PC-9 (cell line): ENCODE measurements around the gene ZDHHC19. TPM values are rescaled to one million over a fixed set of nuclear protein-coding genes. Genes with fewer than 3 reads are reported as not detected.
"Not testable (repeated sequence)": the region's sequence is repeated elsewhere in the genome, so short reads cannot be mapped to it uniquely, and the experiment has no call there.

Source experiments
- BruUV-seq: library from RNA; stranded (reverse); fragments of 400-500 nt; replicated peaks from 2 replicates; lab custom pipeline; 2021; lab: Mats Ljungman, UMichigan
- CTCF ChIA-PET: fragments of 300-600 bp; sonication (Branson Sonifier 250); formaldehyde crosslinking; loops from one replicate; lab custom pipeline; 2022; ENCODE audit warnings: antibody characterized with exemption; lab: Charles Lee
- POLR2A ChIA-PET: fragments of 300-600 bp; sonication (Branson Sonifier 250); formaldehyde crosslinking; loops from one replicate; lab custom pipeline; 2022; ENCODE audit warnings: antibody characterized with exemption; ENCODE audit not compliant: unreplicated experiment; lab: Charles Lee
- DNase-seq, 2 experiments: peaks; one replicate each; pipeline versions ENCODE4 v3.0.0 to v3.0.0-alpha.2; 2015 to 2022; ENCODE audit warnings: mixed read lengths in 1 of 2
- H2AFZ ChIP-seq: fragments of 200-600 bp; sonication (generic); 2 replicates; pipeline ENCODE4 v1.8.1; 2017; ENCODE audit warnings: antibody characterized with exemption
- H3F3A ChIP-seq: fragments of 200-600 bp; sonication (generic); 2 replicates; pipeline ENCODE4 v1.8.1; 2017; ENCODE audit warnings: antibody characterized with exemption, mild to moderate bottlenecking, low read depth; ENCODE audit not compliant: insufficient read depth
- H3K27ac ChIP-seq: fragments of 200-600 bp; sonication (generic); 2 replicates; pipeline ENCODE4 v1.6.1; 2016; ENCODE audit warnings: mixed run types
- H3K27me3 ChIP-seq: fragments of 200-600 bp; sonication (generic); 2 replicates; pipeline ENCODE4 v1.6.1; 2016; ENCODE audit warnings: low read depth, mixed run types; ENCODE audit not compliant: insufficient read depth
- H3K36me3 ChIP-seq: fragments of 200-600 bp; sonication (generic); 2 replicates; pipeline ENCODE4 v1.6.1; 2016; ENCODE audit warnings: low read depth, mixed run types
- H3K4me1 ChIP-seq: fragments of 200-600 bp; sonication (generic); replicated peaks from 2 replicates; pipeline ENCODE4 v1.6.1; 2016; ENCODE audit warnings: mixed run types; ENCODE audit not compliant: insufficient read depth
- H3K4me2 ChIP-seq: fragments of 200-600 bp; sonication (generic); 2 replicates; pipeline ENCODE4 v1.6.1; 2017; ENCODE audit warnings: mixed run types
- H3K4me3 ChIP-seq: fragments of 200-600 bp; sonication (generic); 2 replicates; pipeline ENCODE4 v1.6.1; 2016; ENCODE audit warnings: mixed run types
- H3K79me2 ChIP-seq: fragments of 200-600 bp; sonication (generic); 2 replicates; pipeline ENCODE4 v1.6.1; 2017; ENCODE audit warnings: low read depth, mixed run types
- H3K9me2 ChIP-seq: fragments of 200-600 bp; sonication (generic); 2 replicates; pipeline ENCODE4 v1.8.1; 2017; ENCODE audit warnings: mild to moderate bottlenecking; ENCODE audit not compliant: insufficient read depth
- H3K9me3 ChIP-seq: fragments of 200-600 bp; sonication (generic); 2 replicates; pipeline ENCODE4 v1.8.1; 2016; ENCODE audit warnings: low read depth; ENCODE audit not compliant: insufficient read depth
- H4K20me1 ChIP-seq: fragments of 200-600 bp; sonication (generic); 2 replicates; pipeline ENCODE4 v1.8.1; 2017; ENCODE audit not compliant: insufficient read depth
- EZH2 ChIP-seq: fragments of 200-600 bp; sonication (generic); IDR thresholded peaks from 2 replicates; pipeline ENCODE4 v1.8.0; 2017; ENCODE audit warnings: antibody characterized with exemption, low read depth
- intact Hi-C: fragments of 100-400 bp; cut with micrococcal nuclease; formaldehyde crosslinking; loops from one replicate; pipeline ENCODE4 v1.10.0; 2022; ENCODE audit not compliant: unreplicated experiment
- total RNA-seq: library from RNA; stranded (reverse); gene quantifications from 2 replicates; pipeline ENCODE4 v1.2.3, GENCODE V29; 2021
- TF ChIP-seq, protein P1 (sequence below): fragments of 200-600 bp; sonication (generic); conservative IDR thresholded peaks from 2 replicates; pipeline ENCODE4 v1.6.1; 2017; ENCODE audit warnings: mixed run types, antibody characterized with exemption, mild to moderate bottlenecking, moderate library complexity

The ZDHHC19 gene
- total RNA-seq, 1 experiment from 2014 or later = not detected

DNA sequence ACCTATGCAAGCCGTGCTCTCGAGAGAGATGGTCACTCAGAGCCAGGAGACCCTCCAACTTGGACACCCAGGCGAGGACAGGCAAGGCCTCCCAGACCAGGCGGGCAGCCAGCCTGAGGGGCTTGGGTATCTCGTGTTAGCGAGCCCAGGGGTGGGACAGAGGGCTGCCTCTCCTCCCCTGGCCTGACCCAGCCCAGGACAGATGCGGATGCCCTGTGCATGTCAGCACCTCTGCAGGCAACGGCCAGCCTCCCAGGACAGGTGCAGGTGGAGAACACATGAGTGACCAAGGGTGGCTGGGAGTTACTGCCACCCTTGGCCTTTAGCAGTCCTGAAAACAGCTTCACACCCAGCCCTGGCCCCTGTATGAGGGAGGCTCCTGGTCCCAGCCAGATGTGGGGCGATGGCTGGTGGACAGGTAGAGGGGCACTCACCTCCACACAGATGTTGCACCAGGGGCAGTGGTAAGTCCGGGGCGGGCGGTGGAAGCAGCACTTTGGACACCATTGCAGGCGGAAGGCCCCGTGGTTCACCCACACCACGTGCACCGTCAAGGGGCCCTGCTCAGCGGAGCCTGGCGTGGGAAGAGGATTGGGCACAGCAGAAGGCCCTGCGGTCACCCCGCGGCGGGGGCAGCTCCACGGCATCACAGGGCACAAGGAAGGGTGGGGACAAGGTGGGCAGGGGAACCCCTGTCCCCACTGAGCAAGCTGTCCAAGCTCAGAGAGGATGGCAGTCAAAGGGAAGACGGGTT, 2.1 kb downstream of the ZDHHC19 start:
- no peak overlapping the region for H3K4me2 ChIP-seq
- ChIA-PET CTCF (no interaction called here), POLR2A (no interaction called here)
- no peak for TF ChIP-seq EZH2
- TF ChIP-seq, protein P1, sequence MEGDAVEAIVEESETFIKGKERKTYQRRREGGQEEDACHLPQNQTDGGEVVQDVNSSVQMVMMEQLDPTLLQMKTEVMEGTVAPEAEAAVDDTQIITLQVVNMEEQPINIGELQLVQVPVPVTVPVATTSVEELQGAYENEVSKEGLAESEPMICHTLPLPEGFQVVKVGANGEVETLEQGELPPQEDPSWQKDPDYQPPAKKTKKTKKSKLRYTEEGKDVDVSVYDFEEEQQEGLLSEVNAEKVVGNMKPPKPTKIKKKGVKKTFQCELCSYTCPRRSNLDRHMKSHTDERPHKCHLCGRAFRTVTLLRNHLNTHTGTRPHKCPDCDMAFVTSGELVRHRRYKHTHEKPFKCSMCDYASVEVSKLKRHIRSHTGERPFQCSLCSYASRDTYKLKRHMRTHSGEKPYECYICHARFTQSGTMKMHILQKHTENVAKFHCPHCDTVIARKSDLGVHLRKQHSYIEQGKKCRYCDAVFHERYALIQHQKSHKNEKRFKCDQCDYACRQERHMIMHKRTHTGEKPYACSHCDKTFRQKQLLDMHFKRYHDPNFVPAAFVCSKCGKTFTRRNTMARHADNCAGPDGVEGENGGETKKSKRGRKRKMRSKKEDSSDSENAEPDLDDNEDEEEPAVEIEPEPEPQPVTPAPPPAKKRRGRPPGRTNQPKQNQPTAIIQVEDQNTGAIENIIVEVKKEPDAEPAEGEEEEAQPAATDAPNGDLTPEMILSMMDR = no peak
- no peaks in the 10 kb centered on the region for H3K79me2 ChIP-seq
- no peak overlapping the region for H3K27ac ChIP-seq
- no peak overlapping the region for H3K4me3 ChIP-seq
- DNase-seq = no peak
- no peaks in the 10 kb centered on the region for H4K20me1 ChIP-seq
- intact Hi-C loops = no loop called here
- H3K9me3 ChIP-seq = no peaks in the 10 kb centered on the region
- no peak overlapping the region for H2AFZ ChIP-seq
- H3K9me2 ChIP-seq = no peaks in the 10 kb centered on the region
- H3F3A ChIP-seq = peaks cover 30% of the 10 kb centered on the region
- no TSS peak for BruUV-seq
- H3K4me1 ChIP-seq = no peaks in the 10 kb centered on the region
- no peaks in the 10 kb centered on the region for H3K27me3 ChIP-seq
- no peaks in the 10 kb centered on the region for H3K36me3 ChIP-seq

DNA sequence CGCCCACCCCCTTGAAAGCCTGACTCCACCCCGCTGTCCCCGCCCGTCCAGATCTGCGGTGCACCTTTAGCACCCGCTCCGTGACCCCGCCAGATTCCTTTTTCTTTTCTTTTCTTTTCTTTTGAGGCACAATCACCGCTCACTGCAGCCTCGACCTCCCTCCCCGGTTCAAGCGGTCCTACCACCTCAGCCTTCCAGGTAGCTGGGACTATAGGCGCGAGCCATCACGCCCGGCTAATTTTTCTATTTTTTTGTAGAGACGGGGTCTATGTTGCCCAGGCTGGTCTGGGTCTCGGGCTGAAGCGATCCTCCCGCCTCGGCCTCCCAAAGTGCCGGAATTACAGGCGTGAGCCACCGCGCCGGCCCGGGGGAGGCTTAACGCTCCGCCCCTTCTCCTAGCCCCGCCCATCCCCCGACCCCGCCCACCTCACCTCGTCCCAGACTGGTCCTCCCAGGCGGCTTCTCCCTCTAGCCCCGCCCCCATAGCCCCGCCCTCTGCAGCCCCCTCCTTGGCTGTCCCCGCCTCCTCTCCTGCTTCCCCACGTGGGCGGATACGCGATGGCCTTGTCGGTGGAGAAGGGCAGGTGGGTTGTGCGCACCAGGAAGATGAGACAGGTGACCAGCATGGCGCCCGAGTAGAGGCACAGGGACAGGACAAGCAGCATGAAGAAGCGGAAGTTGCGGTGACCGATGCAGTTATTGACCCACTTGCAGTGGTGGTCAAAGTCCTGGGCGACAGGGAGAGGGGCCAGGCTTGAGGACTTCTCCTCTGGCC, 3.2 kb downstream of the ZDHHC19 start:
- POLR2A ChIA-PET = no interaction called here
- Histone ChIP-seq H3K9me2 (no peaks in the 10 kb centered on the region), H3K9me3 (no peaks in the 10 kb centered on the region), H2AFZ (peak overlapping the region; percentile 99), H3F3A (peaks cover 30% of the 10 kb centered on the region), H4K20me1 (no peaks in the 10 kb centered on the region), H3K4me3 (peak overlapping the region; percentile 88), H3K4me2 (peak overlapping the region; percentile 99), H3K27ac (no peak overlapping the region), H3K79me2 (no peaks in the 10 kb centered on the region), H3K4me1 (no peaks in the 10 kb centered on the region), H3K36me3 (no peaks in the 10 kb centered on the region), H3K27me3 (no peaks in the 10 kb centered on the region)
- BruUV-seq = no TSS peak
- CTCF ChIA-PET = no interaction called here
- TF ChIP-seq, protein P1 = no peak
- no peak for TF ChIP-seq EZH2
- DNase-seq = peak; percentile 57 to 62
- intact Hi-C loops = no loop called here

DNA sequence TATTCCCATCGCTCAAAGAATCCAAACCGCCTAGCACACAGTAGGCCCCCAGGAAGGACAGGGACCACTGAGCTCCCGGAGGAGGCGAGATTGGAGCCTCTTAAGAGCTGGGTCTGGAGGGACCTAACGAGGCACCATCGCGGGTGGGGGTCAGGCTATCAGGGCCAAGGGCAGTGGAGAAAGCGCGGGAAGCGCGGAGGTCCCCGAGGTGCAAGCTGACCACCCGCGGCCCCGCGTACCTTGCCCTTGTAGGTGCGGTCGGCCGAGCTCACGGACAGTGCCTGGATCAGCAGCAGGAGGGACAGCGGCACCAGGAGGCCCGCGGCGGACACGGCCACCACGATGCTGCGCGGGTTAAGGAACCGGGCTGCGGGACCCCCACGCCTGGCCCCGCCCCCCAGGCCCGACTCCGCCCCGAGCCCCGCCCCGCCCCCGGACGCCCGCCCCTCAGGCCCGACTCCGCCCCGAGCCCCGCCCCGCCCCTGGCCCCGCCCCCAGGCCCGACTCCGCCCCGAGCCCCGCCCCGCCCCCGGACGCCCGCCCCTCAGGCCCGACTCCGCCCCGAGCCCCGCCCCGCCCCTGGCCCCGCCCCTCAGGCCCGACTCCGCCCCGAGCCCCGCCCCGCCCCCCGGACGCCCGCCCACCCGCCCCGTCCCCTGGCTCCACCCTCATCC, 3.9 kb downstream of the ZDHHC19 start:
- ChIA-PET POLR2A (no interaction called here), CTCF (no interaction called here)
- Histone ChIP-seq H3K4me2 (peak overlapping the region; percentile 30; the same call in 1 of the 2 replicates), H3K36me3 (no peaks in the 10 kb centered on the region), H3K4me3 (peak overlapping the region; percentile 88; the same call in 1 of the 2 replicates), H3K27ac (no peak overlapping the region), H3K27me3 (no peaks in the 10 kb centered on the region), H2AFZ (no peak overlapping the region), H3K9me2 (no peaks in the 10 kb centered on the region), H3F3A (peaks cover 30% of the 10 kb centered on the region), H3K4me1 (no peaks in the 10 kb centered on the region), H3K79me2 (no peaks in the 10 kb centered on the region), H4K20me1 (no peaks in the 10 kb centered on the region), H3K9me3 (no peaks in the 10 kb centered on the region)
- no TSS peak for BruUV-seq
- intact Hi-C loops = no loop called here
- DNase-seq = no peak
- TF ChIP-seq, protein P1 = no peak

DNA sequence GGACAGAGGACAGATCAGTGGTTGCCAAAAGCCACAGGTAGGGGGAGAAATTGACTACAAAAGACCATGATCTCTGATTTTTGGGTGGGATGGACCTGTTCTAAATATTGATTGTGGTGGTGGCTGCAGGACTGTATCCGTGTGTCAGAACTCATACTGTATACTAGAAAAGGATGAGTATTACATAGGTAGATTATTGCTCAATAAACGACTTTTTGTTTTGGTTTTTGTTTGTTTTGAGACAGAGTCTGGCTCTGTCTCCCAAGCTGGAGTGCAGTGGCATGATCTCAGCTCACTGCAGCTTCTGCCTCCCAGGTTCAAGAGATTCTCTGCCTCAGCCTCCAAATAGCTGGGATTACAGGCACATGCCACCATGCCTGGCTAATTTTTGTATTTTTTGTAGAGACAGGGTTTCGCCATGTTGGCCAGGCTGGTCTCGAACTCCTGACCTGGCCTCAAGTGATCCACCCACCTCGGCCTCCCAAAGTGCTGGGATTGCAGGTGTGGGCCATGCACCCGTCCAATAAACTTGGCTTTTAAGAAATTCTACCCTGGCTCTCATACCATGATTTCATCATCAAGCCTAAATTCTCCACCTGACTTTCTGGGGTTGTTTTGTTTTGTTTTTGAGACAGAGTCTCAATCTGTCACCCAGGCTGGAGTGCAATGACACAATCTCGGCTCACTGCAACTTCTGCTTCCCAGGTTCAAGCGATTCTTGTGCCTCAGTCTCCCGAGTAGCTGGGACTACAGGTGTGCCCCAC, 5.6 kb downstream of the ZDHHC19 start:
- CTCF ChIA-PET = interaction anchor here (0.7 kb wide), 1 partner anchor 19 kb away, joined by 6 read pairs; no protein-coding TSS in a partner anchor
- intact Hi-C loops, H3K27ac ChIP-seq, H3K9me3 ChIP-seq, H3K4me3 ChIP-seq, BruUV-seq, H3K9me2 ChIP-seq, POLR2A ChIA-PET, H3K27me3 ChIP-seq, H2AFZ ChIP-seq, H3K36me3 ChIP-seq, DNase-seq, H3K79me2 ChIP-seq, H3K4me1 ChIP-seq, H4K20me1 ChIP-seq, H3K4me2 ChIP-seq: not testable (repeated sequence)
- H3F3A ChIP-seq = peaks cover 30% of the 10 kb centered on the region
